ENCODE data around the gene DDAH1. TPM values are rescaled to one million over a fixed set of nuclear protein-coding genes. Genes with fewer than 3 reads are reported as not detected.
A peak's percentile ranks its signal among the peaks of the same experiment; 100 is the strongest.

Gene DDAH1
- polyA plus RNA-seq, 2 of the 4 experiments (the other 2 are of a cell fraction) = 5.7 to 12.6 TPM

DNA sequence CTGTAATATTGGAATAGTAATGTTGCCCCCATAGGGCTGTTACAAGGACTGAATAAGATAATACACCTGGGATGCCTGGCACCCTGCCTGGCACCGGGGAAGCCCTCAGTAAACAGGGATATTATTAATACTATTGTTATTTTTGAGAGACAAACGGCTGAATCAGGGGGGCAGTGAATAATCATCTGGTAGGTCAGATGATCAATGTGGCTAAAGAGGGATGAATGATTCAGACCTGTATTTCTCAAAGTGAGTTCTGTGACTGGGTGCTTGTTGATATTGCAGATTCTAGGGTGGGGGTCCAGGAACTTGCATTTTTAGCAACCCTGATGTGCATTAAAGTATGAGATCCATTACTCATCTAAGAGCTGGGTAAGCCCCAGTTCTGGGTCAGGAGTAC lies 142.3 kb downstream of the DDAH1 start:
- no peaks in the 10 kb centered on the region for H3K9me3 ChIP-seq
- peak overlapping the region in 1 of 2 experiments; percentile 85; a peak in 2 of 6 replicates for H3K27ac ChIP-seq
- ChIA-PET POLR2A (no interaction called here), CTCF (interaction anchor here (2.8 kb wide), 1 partner anchor 14 kb away, joined by 17 read pairs; no protein-coding TSS in a partner anchor)
- 4% methylated on average over 2 of the region's 2 CpGs for WGBS (ENCODE audit: missing lambda C conversion rate)
- no peak for DNase-seq (ENCODE audit: low read depth in 1 of 2, low spot score in 1 of 2)
- no peak overlapping the region for H3K4me3 ChIP-seq
- H3K4me2 ChIP-seq = no peak overlapping the region
- ATAC-seq = no peak
- peaks cover 86% of the 10 kb centered on the region for H3K4me1 ChIP-seq
- no peak for FAIRE-seq
- no peak for TF ChIP-seq FOXS1 (CRISPR knock-in tag; IDR thresholded peaks at IDR 0.05)
- TF ChIP-seq NPAS2 (CRISPR knock-in tag; IDR thresholded peaks at IDR 0.05; ENCODE audit: borderline replicate concordance) = no peak
- TF ChIP-seq CEBPB (IDR thresholded peaks at IDR 0.05) = no peak
- no peak for TF ChIP-seq ZSCAN20 (CRISPR knock-in tag; IDR thresholded peaks at IDR 0.05)
- no peak for TF ChIP-seq GATA3 (IDR thresholded peaks at IDR 0.05; ENCODE audit: borderline replicate concordance)
- TF ChIP-seq BHLHE40 (IDR thresholded peaks at IDR 0.05; ENCODE audit: low read depth, low read length) = no peak
- TF ChIP-seq EHMT2 (IDR thresholded peaks at IDR 0.05; ENCODE audit: low read depth) = no peak
- no peak for TF ChIP-seq HOXB5 (CRISPR knock-in tag; IDR thresholded peaks at IDR 0.05)
- no peak for TF ChIP-seq HDAC2 (IDR thresholded peaks at IDR 0.05)
- no peak for TF ChIP-seq ELK1 (IDR thresholded peaks at IDR 0.05; ENCODE audit: low read depth, low read length)
- no peak for TF ChIP-seq CHD4 (IDR thresholded peaks at IDR 0.05; ENCODE audit: borderline replicate concordance)
- no peak for TF ChIP-seq MAX (IDR thresholded peaks at IDR 0.05)
- TF ChIP-seq RAD21 (conservative IDR thresholded peaks at IDR 0.05 in 1 of 2, IDR thresholded peaks at IDR 0.05 in 1 of 2) = no peak
- no peak for TF ChIP-seq SMC3 (IDR thresholded peaks at IDR 0.05)
- no peak for TF ChIP-seq HEYL (CRISPR knock-in tag; IDR thresholded peaks at IDR 0.05)

GRCh38 chr1:85321237-85321964 lies 143.6 kb downstream of the DDAH1 start:
- DNase-seq (ENCODE audit: low read depth in 1 of 2, low spot score in 1 of 2) (no peak), ATAC-seq (no peak), FAIRE-seq (no peak)
- H3K9me3 ChIP-seq = no peaks in the 10 kb centered on the region
- peaks cover 74% of the 10 kb centered on the region for H3K4me1 ChIP-seq
- peak overlapping the region; percentile 68 to 88; a peak in 5 of 6 replicates for H3K27ac ChIP-seq
- H3K4me3 ChIP-seq = no peak overlapping the region
- H3K4me2 ChIP-seq = peak overlapping the region; percentile 69
- 86% methylated on average over 7 of the region's 7 CpGs for WGBS (ENCODE audit: missing lambda C conversion rate)
- CTCF ChIA-PET = interaction anchor here (0.9 to 2.7 kb wide), 3 partner anchors 13 to 33 kb away, joined by 4 to 11 read pairs (median 4); no protein-coding TSS in a partner anchor
- TF ChIP-seq, protein P1, sequence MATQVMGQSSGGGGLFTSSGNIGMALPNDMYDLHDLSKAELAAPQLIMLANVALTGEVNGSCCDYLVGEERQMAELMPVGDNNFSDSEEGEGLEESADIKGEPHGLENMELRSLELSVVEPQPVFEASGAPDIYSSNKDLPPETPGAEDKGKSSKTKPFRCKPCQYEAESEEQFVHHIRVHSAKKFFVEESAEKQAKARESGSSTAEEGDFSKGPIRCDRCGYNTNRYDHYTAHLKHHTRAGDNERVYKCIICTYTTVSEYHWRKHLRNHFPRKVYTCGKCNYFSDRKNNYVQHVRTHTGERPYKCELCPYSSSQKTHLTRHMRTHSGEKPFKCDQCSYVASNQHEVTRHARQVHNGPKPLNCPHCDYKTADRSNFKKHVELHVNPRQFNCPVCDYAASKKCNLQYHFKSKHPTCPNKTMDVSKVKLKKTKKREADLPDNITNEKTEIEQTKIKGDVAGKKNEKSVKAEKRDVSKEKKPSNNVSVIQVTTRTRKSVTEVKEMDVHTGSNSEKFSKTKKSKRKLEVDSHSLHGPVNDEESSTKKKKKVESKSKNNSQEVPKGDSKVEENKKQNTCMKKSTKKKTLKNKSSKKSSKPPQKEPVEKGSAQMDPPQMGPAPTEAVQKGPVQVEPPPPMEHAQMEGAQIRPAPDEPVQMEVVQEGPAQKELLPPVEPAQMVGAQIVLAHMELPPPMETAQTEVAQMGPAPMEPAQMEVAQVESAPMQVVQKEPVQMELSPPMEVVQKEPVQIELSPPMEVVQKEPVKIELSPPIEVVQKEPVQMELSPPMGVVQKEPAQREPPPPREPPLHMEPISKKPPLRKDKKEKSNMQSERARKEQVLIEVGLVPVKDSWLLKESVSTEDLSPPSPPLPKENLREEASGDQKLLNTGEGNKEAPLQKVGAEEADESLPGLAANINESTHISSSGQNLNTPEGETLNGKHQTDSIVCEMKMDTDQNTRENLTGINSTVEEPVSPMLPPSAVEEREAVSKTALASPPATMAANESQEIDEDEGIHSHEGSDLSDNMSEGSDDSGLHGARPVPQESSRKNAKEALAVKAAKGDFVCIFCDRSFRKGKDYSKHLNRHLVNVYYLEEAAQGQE (IDR thresholded peaks at IDR 0.05) = no peak
- TF ChIP-seq HES2 (IDR thresholded peaks at IDR 0.05) (no peak), ZSCAN20 (CRISPR knock-in tag; IDR thresholded peaks at IDR 0.05) (no peak), GATA3 (IDR thresholded peaks at IDR 0.05; ENCODE audit: borderline replicate concordance) (no peak), POLR2A (IDR thresholded peaks at IDR 0.05; ENCODE audit: low read length) (no peak), EHF (CRISPR knock-in tag; IDR thresholded peaks at IDR 0.05) (no peak), MAZ (IDR thresholded peaks at IDR 0.05; ENCODE audit: borderline replicate concordance, low read depth, low read length) (no peak), TP53 (CRISPR knock-in tag; IDR thresholded peaks at IDR 0.05) (no peak), KDM1A (IDR thresholded peaks at IDR 0.05; ENCODE audit: low read depth) (no peak)
- POLR2A ChIA-PET = interaction anchor here (0.6 to 1.5 kb wide), 6 partner anchors 45 to 513 kb away, joined by 3 to 5 read pairs (median 3); partner anchors contain the start of genes BCL10 and C1orf52
